Endodermal cell (in vitro differentiated cells): ENCODE data around the gene NXPH2. TPM values are rescaled to one million over a fixed set of nuclear protein-coding genes. Genes with fewer than 3 reads are reported as not detected.

Experiments used
- DNase-seq: peaks from one replicate; pipeline ENCODE4 v3.0.0-alpha.2; 2017
- H3K27ac ChIP-seq: 2 replicates; pipeline ENCODE4 v1.5.1; 2013; ENCODE audit warnings: mild to moderate bottlenecking, low read depth, low read length, moderate library complexity
- H3K27me3 ChIP-seq: 2 replicates; pipeline ENCODE4 v1.6.1; 2013; ENCODE audit warnings: mild to moderate bottlenecking, low read length, moderate library complexity; ENCODE audit not compliant: insufficient read depth, control insufficient read depth, poor library complexity, severe bottlenecking
- H3K36me3 ChIP-seq: 2 replicates; pipeline ENCODE4 v1.7.0; 2013; ENCODE audit warnings: mild to moderate bottlenecking, low read length, moderate library complexity; ENCODE audit not compliant: control insufficient read depth, insufficient read depth
- H3K4me1 ChIP-seq: one replicate; pipeline ENCODE4 v1.7.0; 2013; ENCODE audit warnings: low read length; ENCODE audit not compliant: control insufficient read depth, insufficient read depth
- H3K4me3 ChIP-seq: 2 replicates; pipeline ENCODE4 v1.5.1; 2013; ENCODE audit warnings: mild to moderate bottlenecking, low read length, moderate library complexity
- H3K9ac ChIP-seq: 2 replicates; pipeline ENCODE4 v1.6.1; 2013; ENCODE audit warnings: mild to moderate bottlenecking, low read length, moderate library complexity; ENCODE audit not compliant: poor library complexity, severe bottlenecking; ENCODE audit errors: extremely low read depth
- H3K9me3 ChIP-seq: 2 replicates; pipeline ENCODE4 v1.6.1; 2013; ENCODE audit warnings: mild to moderate bottlenecking, low read length, moderate library complexity; ENCODE audit not compliant: control insufficient read depth
- H3K27ac Mint-ChIP-seq: 2 replicates; pipeline ENCODE4 v1.8.0; 2020; ENCODE audit warnings: mixed read lengths
- H3K27me3 Mint-ChIP-seq: 2 replicates; pipeline ENCODE4 v1.8.0; 2021; ENCODE audit warnings: mild to moderate bottlenecking, mixed read lengths; ENCODE audit not compliant: insufficient read depth
- H3K36me3 Mint-ChIP-seq: 2 replicates; pipeline ENCODE4 v1.8.0; 2020; ENCODE audit warnings: low read depth, mixed read lengths
- H3K4me1 Mint-ChIP-seq: 2 replicates; pipeline ENCODE4 v1.8.0; 2020; ENCODE audit warnings: mixed read lengths
- H3K4me3 Mint-ChIP-seq: 2 replicates; pipeline ENCODE4 v1.8.0; 2020; ENCODE audit warnings: mild to moderate bottlenecking, moderate library complexity, mixed read lengths
- H3K9me3 Mint-ChIP-seq: 2 replicates; pipeline ENCODE4 v1.8.0; 2020; ENCODE audit warnings: mild to moderate bottlenecking, mixed read lengths
- WGBS, 2 experiments: methylation state at CpG; one replicate each; pipeline versions ENCODE4 v1.1.5 to v1.1.7; 2013; ENCODE audit warnings: missing lambda C conversion rate in 2 of 2, mixed read lengths in 1 of 2; ENCODE audit not compliant: insufficient coverage in 1 of 2, insufficient read length in 1 of 2; 5-methylcytosine and 5-hydroxymethylcytosine counted together
- total RNA-seq, 2 donors: library from RNA; stranded (reverse); fragmentation: NEBNext Ultra II Directional in 1 of 2; extraction: Animal tissue kit (Norgen Biotek cat#: 25700) in 1 of 2; gene quantifications; 2 replicates in 1 of 2; 3 replicates in 1 of 2; pipeline ENCODE4 v1.2.1, GENCODE V29; 2021
- TF ChIP-seq, protein P1 (sequence below): fragments of 200-600 bp; sonication (generic); conservative IDR thresholded peaks from 2 replicates; pipeline ENCODE4 v1.5.0; 2021; ENCODE audit warnings: antibody characterized with exemption, mild to moderate bottlenecking

NXPH2 gene
- total RNA-seq, 2 donors from 2014 or later = 3.7 to 4.8 TPM

DNA sequence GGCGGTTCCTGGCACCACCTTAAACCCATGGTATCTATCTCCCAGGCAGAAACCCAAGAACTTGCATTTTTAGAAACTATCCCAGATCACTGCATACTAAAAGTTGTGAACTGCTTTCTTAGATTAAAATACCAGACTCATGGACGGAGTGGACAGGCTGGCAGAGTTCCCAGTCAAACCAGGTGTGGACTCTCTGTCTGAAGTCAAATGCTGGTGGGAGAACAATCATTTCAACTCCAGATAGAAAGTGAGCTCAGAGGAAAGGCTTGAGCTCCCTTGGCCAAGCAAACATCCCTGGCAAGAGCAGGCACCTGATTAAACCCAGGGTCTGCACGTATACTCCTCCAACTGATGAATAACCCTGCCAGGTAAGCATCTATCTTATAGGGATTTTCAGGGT is 19.5 kb downstream of the NXPH2 start:
- WGBS, 2 experiments = 90 to 94% methylated on average over 2 to 3 of the region's 3 CpGs
- no peaks in the 10 kb centered on the region for H3K9me3 Mint-ChIP-seq
- DNase-seq = no peak
- Histone ChIP-seq H3K27ac (no peak overlapping the region), H3K4me3 (no peak overlapping the region), H3K9ac (no peak overlapping the region), H3K36me3 (no peaks in the 10 kb centered on the region), H3K27me3 (no peaks in the 10 kb centered on the region), H3K4me1 (no peaks in the 10 kb centered on the region), H3K9me3 (no peaks in the 10 kb centered on the region)
- H3K4me3 Mint-ChIP-seq = no peak overlapping the region
- H3K27me3 Mint-ChIP-seq = no peaks in the 10 kb centered on the region
- no peaks in the 10 kb centered on the region for H3K4me1 Mint-ChIP-seq
- no peaks in the 10 kb centered on the region for H3K36me3 Mint-ChIP-seq
- H3K27ac Mint-ChIP-seq = no peak overlapping the region
- TF ChIP-seq, protein P1, sequence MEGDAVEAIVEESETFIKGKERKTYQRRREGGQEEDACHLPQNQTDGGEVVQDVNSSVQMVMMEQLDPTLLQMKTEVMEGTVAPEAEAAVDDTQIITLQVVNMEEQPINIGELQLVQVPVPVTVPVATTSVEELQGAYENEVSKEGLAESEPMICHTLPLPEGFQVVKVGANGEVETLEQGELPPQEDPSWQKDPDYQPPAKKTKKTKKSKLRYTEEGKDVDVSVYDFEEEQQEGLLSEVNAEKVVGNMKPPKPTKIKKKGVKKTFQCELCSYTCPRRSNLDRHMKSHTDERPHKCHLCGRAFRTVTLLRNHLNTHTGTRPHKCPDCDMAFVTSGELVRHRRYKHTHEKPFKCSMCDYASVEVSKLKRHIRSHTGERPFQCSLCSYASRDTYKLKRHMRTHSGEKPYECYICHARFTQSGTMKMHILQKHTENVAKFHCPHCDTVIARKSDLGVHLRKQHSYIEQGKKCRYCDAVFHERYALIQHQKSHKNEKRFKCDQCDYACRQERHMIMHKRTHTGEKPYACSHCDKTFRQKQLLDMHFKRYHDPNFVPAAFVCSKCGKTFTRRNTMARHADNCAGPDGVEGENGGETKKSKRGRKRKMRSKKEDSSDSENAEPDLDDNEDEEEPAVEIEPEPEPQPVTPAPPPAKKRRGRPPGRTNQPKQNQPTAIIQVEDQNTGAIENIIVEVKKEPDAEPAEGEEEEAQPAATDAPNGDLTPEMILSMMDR = no peak

DNA sequence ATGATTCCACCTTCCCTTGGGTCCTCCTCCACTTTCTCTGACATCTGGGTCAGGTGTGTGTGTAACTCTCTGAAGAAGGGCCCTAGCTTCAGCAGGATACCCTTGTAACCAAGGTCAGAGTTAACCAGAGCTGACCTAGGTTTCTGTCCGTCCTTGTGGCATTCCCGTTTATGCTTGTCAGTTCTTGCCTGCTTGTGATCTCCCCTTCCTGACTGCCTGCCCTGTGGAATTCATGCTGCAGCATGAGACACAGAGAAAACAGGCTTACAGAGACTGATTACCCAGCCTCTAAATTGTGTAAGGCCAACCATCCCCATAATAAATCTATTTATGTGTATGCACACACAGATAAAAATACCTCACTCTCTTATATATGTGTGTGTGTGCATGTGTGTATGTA is 22.8 kb downstream of the NXPH2 start:
- no peak overlapping the region for H3K27ac ChIP-seq
- no peak overlapping the region for H3K4me3 ChIP-seq
- Mint-ChIP-seq H3K27ac (no peak overlapping the region), H3K27me3 (no peaks in the 10 kb centered on the region), H3K9me3 (no peaks in the 10 kb centered on the region), H3K4me1 (no peaks in the 10 kb centered on the region), H3K36me3 (no peaks in the 10 kb centered on the region), H3K4me3 (no peak overlapping the region)
- H3K9me3 ChIP-seq = no peaks in the 10 kb centered on the region
- H3K36me3 ChIP-seq = no peaks in the 10 kb centered on the region
- no peaks in the 10 kb centered on the region for H3K4me1 ChIP-seq
- no peak for DNase-seq
- 92 to 100% methylated on average over 2 of the region's 2 CpGs for WGBS, 2 experiments
- H3K9ac ChIP-seq = no peak overlapping the region
- no peaks in the 10 kb centered on the region for H3K27me3 ChIP-seq
- TF ChIP-seq, protein P1 = no peak

DNA sequence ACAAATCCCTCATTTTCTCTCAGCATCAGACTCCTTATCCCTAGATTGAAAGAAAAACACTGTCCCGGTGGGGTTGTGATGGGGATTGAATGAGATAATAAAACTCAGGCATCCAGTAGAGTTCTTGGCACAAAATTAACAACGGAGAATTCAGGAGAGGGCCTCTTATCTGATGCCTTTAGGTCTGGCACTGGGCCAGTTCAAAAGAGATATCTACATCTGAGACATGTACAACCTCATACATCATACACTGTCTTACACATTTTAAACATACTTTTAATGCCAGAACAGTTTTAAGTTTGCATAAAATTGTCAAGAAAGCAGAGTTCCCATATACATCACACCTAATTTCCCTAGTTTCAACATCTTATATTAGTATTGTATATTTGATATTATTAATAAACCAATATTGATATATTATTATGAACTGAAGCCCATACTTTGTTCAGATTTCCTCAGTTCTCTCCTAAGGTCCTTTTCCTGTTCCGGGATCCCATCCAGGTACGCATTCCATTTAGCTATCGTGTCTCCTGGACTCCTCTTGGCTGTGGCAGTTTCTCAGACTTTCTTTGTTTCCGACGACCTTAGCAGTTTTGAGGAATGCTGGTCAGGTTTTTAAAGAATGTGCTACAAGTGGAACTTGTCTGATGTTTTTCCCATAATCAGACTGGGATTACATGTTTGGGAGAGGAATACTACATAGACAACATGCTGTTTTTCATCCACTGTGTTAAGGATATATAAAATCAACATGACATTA is 27.8 kb downstream of the NXPH2 start:
- H3K4me3 Mint-ChIP-seq = no peak overlapping the region
- no peak overlapping the region for H3K27ac ChIP-seq
- WGBS, 2 experiments = 87 to 100% methylated on average over 1 to 7 of the region's 7 CpGs
- no peak overlapping the region for H3K9ac ChIP-seq
- H3K4me1 Mint-ChIP-seq = no peaks in the 10 kb centered on the region
- H3K27me3 ChIP-seq = no peaks in the 10 kb centered on the region
- H3K36me3 Mint-ChIP-seq = no peaks in the 10 kb centered on the region
- TF ChIP-seq, protein P1 = no peak
- DNase-seq = no peak
- no peak overlapping the region for H3K4me3 ChIP-seq
- no peaks in the 10 kb centered on the region for H3K36me3 ChIP-seq
- no peak overlapping the region for H3K27ac Mint-ChIP-seq
- H3K4me1 ChIP-seq = no peaks in the 10 kb centered on the region
- H3K9me3 Mint-ChIP-seq = no peaks in the 10 kb centered on the region
- peaks cover 4% of the 10 kb centered on the region for H3K9me3 ChIP-seq
- no peaks in the 10 kb centered on the region for H3K27me3 Mint-ChIP-seq
